B cell (primary cell): ENCODE data around the gene THYN1. TPM values are rescaled to one million over a fixed set of nuclear protein-coding genes. Genes with fewer than 3 reads are reported as not detected.

Source experiments
- ATAC-seq: fragments of 200-7000 bp; cut with Tn5 transposase; one replicate; pipeline ENCODE4 v1.10.0; 2021; ENCODE audit warnings: low read depth, mild to moderate bottlenecking, moderate number of reproducible peaks, moderate library complexity
- CTCF ChIA-PET: fragments of 350-600 bp; sonication (Branson Sonifier 250); formaldehyde crosslinking; loops from one replicate; lab custom pipeline; 2021; ENCODE audit warnings: antibody characterized with exemption, inconsistent platforms; lab: Charles Lee
- POLR2A ChIA-PET: fragments of 350-600 bp; sonication (Branson Sonifier 250); formaldehyde crosslinking; loops from one replicate; lab custom pipeline; 2021; ENCODE audit warnings: antibody characterized with exemption; lab: Charles Lee
- DNase-seq: peaks from one replicate; pipeline ENCODE4 v3.0.0; 2013
- H2AFZ ChIP-seq: 2 replicates; pipeline ENCODE4 v1.6.1; 2012; ENCODE audit warnings: mild to moderate bottlenecking, low read depth, low read length; ENCODE audit not compliant: insufficient read depth, poor library complexity, severe bottlenecking
- H3K27ac ChIP-seq, 2 donors: 1 replicate in 1 of 2; 2 replicates in 1 of 2; pipeline ENCODE4 v1.5.1; 2012 to 2013; ENCODE audit warnings: low read length in 2 of 2, mild to moderate bottlenecking in 2 of 2, moderate library complexity in 1 of 2
- H3K27me3 ChIP-seq, 4 experiments: fragments of 200-600 bp in 1 of 4; sonication (generic) in 1 of 4; replicated peaks in 1 of 4; 1 replicate in 2 of 4; 2 replicates in 2 of 4; pipeline versions ENCODE4 v1.6.1 to v1.7.0; 2013 to 2016; ENCODE audit warnings: low read length in 3 of 4, mild to moderate bottlenecking in 2 of 4, mixed read lengths in 1 of 4, moderate library complexity in 1 of 4; ENCODE audit not compliant: insufficient read depth in 4 of 4, control insufficient read depth in 3 of 4; ENCODE audit errors: control extremely low read depth in 1 of 4
- H3K36me3 ChIP-seq, 2 experiments: replicated peaks in 1 of 2; 1 replicate in 1 of 2; 2 replicates in 1 of 2; pipeline versions ENCODE4 v1.6.1 to v1.7.1; 2013; ENCODE audit warnings: low read length in 1 of 2; ENCODE audit not compliant: insufficient read depth in 2 of 2, control insufficient read depth in 1 of 2; ENCODE audit errors: control extremely low read depth in 1 of 2, extremely low read depth in 1 of 2
- H3K4me1 ChIP-seq, 2 donors: fragments of 200-600 bp in 1 of 2; sonication (generic) in 1 of 2; 1 replicate in 1 of 2; 2 replicates in 1 of 2; pipeline versions ENCODE4 v1.5.1 to v1.6.1; 2013 to 2017; ENCODE audit warnings: low read length in 2 of 2; ENCODE audit not compliant: control insufficient read depth in 2 of 2, insufficient read depth in 2 of 2
- H3K4me2 ChIP-seq: replicated peaks from 2 replicates; pipeline ENCODE3; 2012; ENCODE audit warnings: mild to moderate bottlenecking, low read depth, low read length; ENCODE audit not compliant: poor library complexity, severe bottlenecking
- H3K4me3 ChIP-seq, 5 experiments: fragments of 200-600 bp in 1 of 5; sonication (generic) in 1 of 5; 1 replicate in 3 of 5; 2 replicates in 2 of 5; pipeline versions ENCODE4 v1.5.1 to v1.7.0; 2011 to 2016; ENCODE audit warnings: low read length in 4 of 5, mild to moderate bottlenecking in 4 of 5, low read depth in 2 of 5, control low read depth in 1 of 5, moderate library complexity in 1 of 5; ENCODE audit not compliant: insufficient read depth in 1 of 5; ENCODE audit errors: control extremely low read depth in 1 of 5, extremely low read depth in 1 of 5
- H3K79me2 ChIP-seq: fragments of 200-600 bp; sonication (generic); one replicate; pipeline ENCODE4 v1.6.0; 2016; ENCODE audit warnings: low read length; ENCODE audit not compliant: control insufficient read depth, insufficient read depth
- H3K9ac ChIP-seq: fragments of 200-600 bp; sonication (generic); 2 replicates; pipeline ENCODE4 v1.6.1; 2017; ENCODE audit warnings: mild to moderate bottlenecking, low read length, moderate library complexity
- H3K9me3 ChIP-seq, 3 donors: one replicate each; pipeline versions ENCODE4 v1.6.1 to v1.7.1; 2013; ENCODE audit warnings: low read length in 2 of 3; ENCODE audit not compliant: control insufficient read depth in 2 of 3, insufficient read depth in 1 of 3; ENCODE audit errors: control extremely low read depth in 1 of 3
- H4K20me1 ChIP-seq: 2 replicates; pipeline ENCODE4 v1.6.0; 2012; ENCODE audit warnings: mild to moderate bottlenecking, low read length; ENCODE audit not compliant: insufficient read depth, control insufficient read depth, poor library complexity, severe bottlenecking
- H3K27ac Mint-ChIP-seq: one replicate; pipeline ENCODE4 v1.8.0; 2021; ENCODE audit warnings: mixed read lengths
- H3K27me3 Mint-ChIP-seq: one replicate; pipeline ENCODE4 v1.8.0; 2021; ENCODE audit warnings: mixed read lengths
- H3K4me1 Mint-ChIP-seq: one replicate; pipeline ENCODE4 v1.8.0; 2021; ENCODE audit warnings: mixed read lengths
- H3K4me3 Mint-ChIP-seq: one replicate; pipeline ENCODE4 v1.8.0; 2021; ENCODE audit warnings: mixed read lengths
- H3K9me3 Mint-ChIP-seq: one replicate; pipeline ENCODE4 v1.8.0; 2022; ENCODE audit warnings: mixed read lengths; ENCODE audit not compliant: insufficient read depth
- CTCF ChIP-seq: fragments of 200-600 bp; IDR thresholded peaks from one replicate; pipeline ENCODE4 v1.8.0; 2022; ENCODE audit warnings: antibody characterized with exemption, mild to moderate bottlenecking
- EZH2 ChIP-seq: IDR thresholded peaks from 2 replicates; pipeline ENCODE4 v1.6.1; 2012; ENCODE audit warnings: borderline replicate concordance, low read depth, mild to moderate bottlenecking, moderate library complexity, low read length; ENCODE audit not compliant: insufficient read depth, poor library complexity, severe bottlenecking
- WGBS: methylation state at CpG from one replicate; pipeline ENCODE4 v1.1.5; 2013; ENCODE audit warnings: missing lambda C conversion rate; ENCODE audit not compliant: insufficient coverage; 5-methylcytosine and 5-hydroxymethylcytosine counted together
- intact Hi-C: fragments of 100-400 bp; cut with micrococcal nuclease; formaldehyde crosslinking; loops from one replicate; pipeline ENCODE4 v1.10.0; 2022
- polyA plus RNA-seq: library from polyadenylated mRNA; depleted of rRNA; stranded (reverse); fragments of >200 nt; gene quantifications from 2 replicates; pipeline ENCODE4 v1.2.3, GENCODE V29; 2012
- total RNA-seq, 2 donors: library from RNA; stranded (reverse); fragments of 120-200 nt in 1 of 2; gene quantifications; 1 replicate in 1 of 2; 2 replicates in 1 of 2; pipeline versions ENCODE4 v1.2.3 to v1.2.4, GENCODE V29; 2013 to 2022

THYN1 gene
- total and polyA plus RNA-seq, 2 donors (not counting 1 experiment from before 2014, with no cell fraction given), result 36.3 to 38.4 TPM

- WGBS, result 69% methylated on average over 4 of the region's 5 CpGs
- Histone ChIP-seq H3K4me1 (peaks cover 62 to 72% of the 10 kb centered on the region in 2 donors), H2AFZ (no peak overlapping the region), H3K4me3 (no peak overlapping the region), H3K9me3 (no peaks in the 10 kb centered on the region), H3K9ac (no peak overlapping the region), H3K36me3 (no peaks in the 10 kb centered on the region), H3K4me2 (no peak overlapping the region), H3K27ac (no peak overlapping the region), H4K20me1 (peaks cover 66% of the 10 kb centered on the region), H3K27me3 (peaks cover 0 to 44% (median 29%) of the 10 kb centered on the region in 4 experiments), H3K79me2 (peaks cover 57% of the 10 kb centered on the region)
- intact Hi-C loops, result no loop called here
- ChIA-PET POLR2A (interaction anchor here (0.5 kb wide), 1 partner anchor 27 kb away, joined by 3 read pairs; no protein-coding TSS in a partner anchor), CTCF (interaction anchor here (0.7 to 5.3 kb wide), 2 partner anchors 14 to 17 kb away, joined by 3 to 32 read pairs; no protein-coding TSS in a partner anchor)
- DNase-seq (no peak), ATAC-seq (no peak)
- Mint-ChIP-seq H3K4me3 (no peak overlapping the region), H3K27me3 (peaks cover 27% of the 10 kb centered on the region), H3K27ac (no peak overlapping the region), H3K9me3 (no peaks in the 10 kb centered on the region), H3K4me1 (peaks cover 69% of the 10 kb centered on the region)
- TF ChIP-seq EZH2, result no peak
- no peak for TF ChIP-seq CTCF
Observed at GRCh38 chr11:134226806-134227325, 26.3 kb downstream of the THYN1 start.
